Uterus (tissue), 2 donors: ENCODE results near the gene USP25.

Source experiments
- POLR2A ChIP-seq, 2 donors: fragments of 450-650 bp; IDR thresholded peaks; one replicate each; pipeline ENCODE4 v1.6.1; 2016; ENCODE audit warnings: antibody characterized with exemption in 2 of 2, mild to moderate bottlenecking in 1 of 2, moderate library complexity in 1 of 2
- TF ChIP-seq, protein P1 (sequence below), 4 experiments: fragments of 200-600 bp in 2 of 4; fragments of 450-650 bp in 2 of 4; sonication (generic) in 2 of 4; IDR thresholded peaks; one replicate each; pipeline ENCODE4 v1.5.1; 2016 to 2019; ENCODE audit warnings: antibody characterized with exemption in 4 of 4, mild to moderate bottlenecking in 2 of 4, moderate library complexity in 1 of 4

- TF ChIP-seq, protein P1, sequence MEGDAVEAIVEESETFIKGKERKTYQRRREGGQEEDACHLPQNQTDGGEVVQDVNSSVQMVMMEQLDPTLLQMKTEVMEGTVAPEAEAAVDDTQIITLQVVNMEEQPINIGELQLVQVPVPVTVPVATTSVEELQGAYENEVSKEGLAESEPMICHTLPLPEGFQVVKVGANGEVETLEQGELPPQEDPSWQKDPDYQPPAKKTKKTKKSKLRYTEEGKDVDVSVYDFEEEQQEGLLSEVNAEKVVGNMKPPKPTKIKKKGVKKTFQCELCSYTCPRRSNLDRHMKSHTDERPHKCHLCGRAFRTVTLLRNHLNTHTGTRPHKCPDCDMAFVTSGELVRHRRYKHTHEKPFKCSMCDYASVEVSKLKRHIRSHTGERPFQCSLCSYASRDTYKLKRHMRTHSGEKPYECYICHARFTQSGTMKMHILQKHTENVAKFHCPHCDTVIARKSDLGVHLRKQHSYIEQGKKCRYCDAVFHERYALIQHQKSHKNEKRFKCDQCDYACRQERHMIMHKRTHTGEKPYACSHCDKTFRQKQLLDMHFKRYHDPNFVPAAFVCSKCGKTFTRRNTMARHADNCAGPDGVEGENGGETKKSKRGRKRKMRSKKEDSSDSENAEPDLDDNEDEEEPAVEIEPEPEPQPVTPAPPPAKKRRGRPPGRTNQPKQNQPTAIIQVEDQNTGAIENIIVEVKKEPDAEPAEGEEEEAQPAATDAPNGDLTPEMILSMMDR (IDR thresholded peaks at IDR 0.05): no peak
- no peak for TF ChIP-seq POLR2A (IDR thresholded peaks at IDR 0.05)
Observed at GRCh38 chr21:15759469-15759868, 29.7 kb downstream of the USP25 start.
